DMS 273 (cell line): Measurements from ENCODE around the gene TPSAB1.
"Not testable (repeated sequence)": the region's sequence is repeated elsewhere in the genome, so short reads cannot be mapped to it uniquely, and the experiment has no call there.

Experiments used
- DNase-seq: peaks from one replicate; lab custom pipeline; 2025; ENCODE audit not compliant: unreplicated experiment; lab: John Stamatoyannopoulos, UW

The TPSAB1 gene

GRCh38 chr16:1240436-1240835 lies at the start of gene TPSAB1:
TPSAB1 (plus strand) TSS chr16:1240705; CDS start chr16:1240939, 234 bp downstream.
- not testable (repeated sequence) for DNase-seq

- DNase-seq: not testable (repeated sequence)
Measured at GRCh38 chr16:1190789-1191188, 49.7 kb upstream of the TPSAB1 start.

GRCh38 chr16:1192384-1193073 lies 48.0 kb upstream of the TPSAB1 start:
- DNase-seq: no peak

GRCh38 chr16:1193143-1193824 lies 47.2 kb upstream of the TPSAB1 start:
- DNase-seq: peak; percentile 90

GRCh38 chr16:1193825-1194581 lies 46.5 kb upstream of the TPSAB1 start:
- no peak for DNase-seq

GRCh38 chr16:1194665-1195392 lies 45.7 kb upstream of the TPSAB1 start:
- DNase-seq: peak; percentile 48

- DNase-seq: no peak
Measured at GRCh38 chr16:1195393-1195666, 45.2 kb upstream of the TPSAB1 start.

GRCh38 chr16:1196494-1196893 lies 44.0 kb upstream of the TPSAB1 start:
- no peak for DNase-seq

GRCh38 chr16:1197237-1197866 lies 43.2 kb upstream of the TPSAB1 start:
- no peak for DNase-seq

GRCh38 chr16:1198194-1198593 lies 42.3 kb upstream of the TPSAB1 start:
- DNase-seq: no peak

- DNase-seq: not testable (repeated sequence)
Measured at GRCh38 chr16:1198671-1199346, 41.7 kb upstream of the TPSAB1 start.

- DNase-seq: no peak
Measured at GRCh38 chr16:1199347-1200013, 41.0 kb upstream of the TPSAB1 start.

GRCh38 chr16:1200014-1200627 lies 40.4 kb upstream of the TPSAB1 start:
- DNase-seq: no peak

- DNase-seq: no peak
Measured at GRCh38 chr16:1201444-1201843, 39.1 kb upstream of the TPSAB1 start.

- no peak for DNase-seq
Measured at GRCh38 chr16:1202274-1202673, 38.2 kb upstream of the TPSAB1 start.

- no peak for DNase-seq
Measured at GRCh38 chr16:1204933-1205332, 35.6 kb upstream of the TPSAB1 start.

- peak; percentile 51 for DNase-seq
Measured at GRCh38 chr16:1206326-1206725, 34.2 kb upstream of the TPSAB1 start.

GRCh38 chr16:1206786-1207185 lies 33.7 kb upstream of the TPSAB1 start:
- DNase-seq: no peak

GRCh38 chr16:1208239-1208830 lies 32.2 kb upstream of the TPSAB1 start:
- DNase-seq: no peak
